SK-N-SH (cell line): ENCODE data around the gene BEND4. TPM values are rescaled to one million over a fixed set of nuclear protein-coding genes. Genes with fewer than 3 reads are reported as not detected.

Experiments used
- CTCF ChIA-PET: fragments of 300-600, 350-600 bp; formaldehyde crosslinking; extraction: SDS; loops from one replicate; lab custom pipeline; 2021; lab: Yijun Ruan, JAX
- POLR2A ChIA-PET: fragments of 350-600 bp; sonication (Branson Sonifier 250); formaldehyde crosslinking; extraction: SDS; loops from one replicate; lab custom pipeline; 2020; ENCODE audit warnings: antibody characterized with exemption, inconsistent platforms; lab: Yijun Ruan, JAX
- DNase-seq: peaks from one replicate; pipeline ENCODE4 v3.0.0; 2012
- H2AFZ ChIP-seq: fragments of 200-600 bp; sonication (generic); 2 replicates; pipeline ENCODE4 v1.8.1; 2016; ENCODE audit warnings: antibody characterized with exemption, mild to moderate bottlenecking, low read depth
- H3F3A ChIP-seq: fragments of 200-600 bp; sonication (generic); replicated peaks from 2 replicates; pipeline ENCODE3; 2016; ENCODE audit warnings: antibody characterized with exemption, mild to moderate bottlenecking; ENCODE audit not compliant: insufficient read depth
- H3K27ac ChIP-seq, 2 experiments: fragments of 200-500 bp in 1 of 2; fragments of 200-600 bp in 1 of 2; sonication (Bioruptor generic) in 1 of 2; sonication (generic), shearing (Covaris generic) in 1 of 2; 2 replicates each; pipeline versions ENCODE4 v1.5.1 to v1.6.1; 2014 to 2016; ENCODE audit warnings: low read depth in 2 of 2, inconsistent platforms in 1 of 2, low read length in 1 of 2, mild to moderate bottlenecking in 1 of 2, mixed read lengths in 1 of 2
- H3K27me3 ChIP-seq: fragments of 200-600 bp; sonication (generic), shearing (Covaris generic); 2 replicates; pipeline ENCODE4 v1.6.1; 2016; ENCODE audit warnings: mixed run types; ENCODE audit not compliant: insufficient read depth
- H3K36me3 ChIP-seq, 2 experiments: fragments of 200-500 bp in 1 of 2; fragments of 200-600 bp in 1 of 2; sonication (Bioruptor generic) in 1 of 2; sonication (generic) in 1 of 2; replicated peaks in 1 of 2; 2 replicates each; pipeline versions ENCODE3 to v1.5.1; 2014 to 2016; ENCODE audit warnings: low read length in 1 of 2, mild to moderate bottlenecking in 1 of 2; ENCODE audit not compliant: insufficient read depth in 2 of 2, control insufficient read depth in 1 of 2
- H3K4me1 ChIP-seq, 2 experiments: fragments of 200-500 bp in 1 of 2; fragments of 200-600 bp in 1 of 2; sonication (Bioruptor generic) in 1 of 2; sonication (generic), shearing (Covaris generic) in 1 of 2; 2 replicates each; pipeline versions ENCODE4 v1.5.1 to v1.6.1; 2014 to 2016; ENCODE audit warnings: low read depth in 1 of 2, low read length in 1 of 2, mixed run types in 1 of 2; ENCODE audit not compliant: insufficient read depth in 2 of 2, control insufficient read depth in 1 of 2
- H3K4me2 ChIP-seq: fragments of 200-600 bp; sonication (generic), shearing (Covaris generic); 2 replicates; pipeline ENCODE4 v1.6.1; 2017; ENCODE audit warnings: mixed run types
- H3K4me3 ChIP-seq, 2 experiments: fragments of 200-500 bp in 1 of 2; fragments of 200-600 bp in 1 of 2; sonication (Bioruptor generic) in 1 of 2; sonication (generic), shearing (Covaris generic) in 1 of 2; 2 replicates each; pipeline versions ENCODE4 v1.5.1 to v1.8.1; 2014 to 2016; ENCODE audit warnings: low read depth in 2 of 2, inconsistent platforms in 1 of 2, low read length in 1 of 2, mild to moderate bottlenecking in 1 of 2, mixed read lengths in 1 of 2, moderate library complexity in 1 of 2
- H3K79me2 ChIP-seq: fragments of 200-600 bp; sonication (generic); 2 replicates; pipeline ENCODE4 v1.8.1; 2017; ENCODE audit warnings: mild to moderate bottlenecking; ENCODE audit not compliant: insufficient read depth
- H3K9ac ChIP-seq: fragments of 200-600 bp; sonication (generic); 2 replicates; pipeline ENCODE4 v1.6.1; 2017; ENCODE audit warnings: mixed run types
- H3K9me2 ChIP-seq: fragments of 200-600 bp; sonication (generic); 2 replicates; pipeline ENCODE4 v1.6.1; 2017; ENCODE audit warnings: mixed run types
- H3K9me3 ChIP-seq: fragments of 200-600 bp; sonication (generic); 2 replicates; pipeline ENCODE4 v1.6.1; 2017; ENCODE audit warnings: mixed run types, mild to moderate bottlenecking, moderate library complexity
- H4K20me1 ChIP-seq: fragments of 200-600 bp; sonication (generic); 2 replicates; pipeline ENCODE4 v1.6.1; 2017; ENCODE audit warnings: mild to moderate bottlenecking, mixed run types; ENCODE audit not compliant: insufficient read depth
- ELF1 ChIP-seq: IDR thresholded peaks from 2 replicates; pipeline ENCODE4 v1.4.0; 2012
- EZH2phosphoT487 ChIP-seq: fragments of 200-600 bp; sonication (generic); IDR thresholded peaks from 2 replicates; pipeline ENCODE4 v1.6.1; 2017; ENCODE audit warnings: low read depth, mixed run types, mild to moderate bottlenecking, antibody characterized with exemption, moderate library complexity, borderline replicate concordance
- FOXJ3 ChIP-seq: sonication (generic); formaldehyde crosslinking; IDR thresholded peaks from 2 replicates; pipeline ENCODE4 v1.5.1; 2020; ENCODE audit warnings: mild to moderate bottlenecking, missing genetic modification reagents
- FOXM1 ChIP-seq: IDR thresholded peaks from 2 replicates; pipeline ENCODE4 v1.4.0; 2012; ENCODE audit warnings: low read depth, mild to moderate bottlenecking
- GATA2 ChIP-seq: sonication (generic); formaldehyde crosslinking; IDR thresholded peaks from 2 replicates; pipeline ENCODE4 v1.5.0; 2020; ENCODE audit warnings: mild to moderate bottlenecking, missing genetic modification reagents
- JUND ChIP-seq: IDR thresholded peaks from 2 replicates; pipeline ENCODE4 v1.4.0; 2012
- MEF2A ChIP-seq: IDR thresholded peaks from 2 replicates; pipeline ENCODE4 v1.4.0; 2012; ENCODE audit warnings: low read depth, borderline replicate concordance
- MXI1 ChIP-seq: IDR thresholded peaks from 2 replicates; pipeline ENCODE4 v1.6.1; 2012; ENCODE audit warnings: mild to moderate bottlenecking, low read depth, low read length, improper control_type of control experiment
- NFIC ChIP-seq: IDR thresholded peaks from 2 replicates; pipeline ENCODE4 v1.4.0; 2012; ENCODE audit warnings: borderline replicate concordance
- RAD21 ChIP-seq: IDR thresholded peaks from 2 replicates; pipeline ENCODE4 v1.6.1; 2012; ENCODE audit warnings: mild to moderate bottlenecking, low read length
- RCOR1 ChIP-seq: fragments of 150-350 bp; IDR thresholded peaks from 2 replicates; pipeline ENCODE4 v1.6.1; 2017; ENCODE audit warnings: antibody characterized with exemption, low read length
- RXRA ChIP-seq: IDR thresholded peaks from 2 replicates; pipeline ENCODE4 v1.4.0; 2012; ENCODE audit warnings: low read depth, mild to moderate bottlenecking, borderline replicate concordance
- SIN3A ChIP-seq: IDR thresholded peaks from 2 replicates; pipeline ENCODE4 v1.6.1; 2012; ENCODE audit warnings: low read depth, mild to moderate bottlenecking, low read length, moderate library complexity, borderline replicate concordance
- WGBS: methylation state at CpG from one replicate; pipeline ENCODE4 v1.1.6; 2017; ENCODE audit warnings: low lambda C conversion rate; 5-methylcytosine and 5-hydroxymethylcytosine counted together
- polyA plus RNA-seq, 3 experiments: library from polyadenylated mRNA; depleted of rRNA; stranded (reverse); fragments of >200 nt; gene quantifications; 2 replicates each; pipeline ENCODE4 v1.2.3, GENCODE V29; 2012
- TF ChIP-seq, protein P1 (sequence below): fragments of 150-350 bp; IDR thresholded peaks from 2 replicates; pipeline ENCODE4 v1.6.1; 2017; ENCODE audit warnings: antibody characterized with exemption, low read length, low read depth, borderline replicate concordance
- TF ChIP-seq, protein P2 (sequence below): fragments of 200-600 bp; sonication (generic); IDR thresholded peaks from 2 replicates; pipeline ENCODE4 v1.6.1; 2017; ENCODE audit warnings: antibody characterized with exemption, mild to moderate bottlenecking, moderate library complexity
- TF ChIP-seq, protein P3 (sequence below): IDR thresholded peaks from 2 replicates; pipeline ENCODE4; 2012

The BEND4 gene
- polyA plus RNA-seq, 1 of the 3 experiments (the other 2 are of a cell fraction), result 0.02 TPM

DNA sequence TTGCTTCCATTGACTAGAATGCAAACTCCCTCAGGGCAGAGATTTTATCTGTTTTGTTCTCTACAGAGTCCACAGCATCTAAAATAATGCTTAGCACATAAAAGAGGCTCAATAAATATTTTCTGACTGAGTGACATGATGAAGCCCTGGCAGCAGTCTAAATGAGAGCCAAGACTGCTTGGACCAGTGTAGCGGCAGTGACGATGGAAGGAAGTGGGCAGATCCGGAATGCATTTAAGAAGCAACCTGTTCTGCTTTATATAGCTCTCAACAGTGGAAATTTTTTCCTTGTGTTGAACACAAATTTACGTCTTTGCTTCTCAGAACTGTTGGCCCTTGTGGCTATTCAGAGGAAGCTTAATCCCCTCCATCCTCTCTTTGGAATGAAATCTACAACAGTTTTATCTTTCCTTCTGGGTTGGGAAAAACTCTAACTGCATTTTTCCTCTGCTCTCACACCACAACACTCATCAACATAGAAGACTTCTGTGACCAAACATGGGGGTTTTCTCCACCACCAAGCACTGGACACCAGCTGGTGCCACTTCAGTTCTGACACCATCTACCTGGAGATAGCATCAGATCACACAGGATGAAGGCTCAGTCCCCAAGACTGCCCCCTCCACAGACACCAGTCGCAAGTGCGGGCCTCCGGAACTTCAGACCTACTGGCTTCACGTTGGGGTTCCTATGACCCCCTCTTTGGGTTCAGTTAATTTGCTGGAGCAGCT lies 7.0 kb upstream of the BEND4 start:
- Histone ChIP-seq H3K4me3 (no peak overlapping the region), H3K27ac (no peak overlapping the region), H4K20me1 (no peaks in the 10 kb centered on the region), H3K4me2 (no peak overlapping the region), H2AFZ (no peak overlapping the region), H3F3A (no peaks in the 10 kb centered on the region), H3K9me3 (no peaks in the 10 kb centered on the region), H3K9me2 (no peaks in the 10 kb centered on the region), H3K79me2 (no peaks in the 10 kb centered on the region), H3K4me1 (no peaks in the 10 kb centered on the region), H3K36me3 (no peaks in the 10 kb centered on the region), H3K27me3 (no peaks in the 10 kb centered on the region; the same call in 1 of the 2 replicates), H3K9ac (no peak overlapping the region)
- TF ChIP-seq NFIC (no peak), JUND (no peak), FOXJ3 (no peak), FOXM1 (no peak), ELF1 (no peak), MXI1 (no peak), GATA2 (CRISPR knock-in tag) (no peak), MEF2A (no peak)
- TF ChIP-seq, protein P1, sequence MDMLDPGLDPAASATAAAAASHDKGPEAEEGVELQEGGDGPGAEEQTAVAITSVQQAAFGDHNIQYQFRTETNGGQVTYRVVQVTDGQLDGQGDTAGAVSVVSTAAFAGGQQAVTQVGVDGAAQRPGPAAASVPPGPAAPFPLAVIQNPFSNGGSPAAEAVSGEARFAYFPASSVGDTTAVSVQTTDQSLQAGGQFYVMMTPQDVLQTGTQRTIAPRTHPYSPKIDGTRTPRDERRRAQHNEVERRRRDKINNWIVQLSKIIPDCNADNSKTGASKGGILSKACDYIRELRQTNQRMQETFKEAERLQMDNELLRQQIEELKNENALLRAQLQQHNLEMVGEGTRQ, result no peak
- DNase-seq, result no peak
- ChIA-PET CTCF (interaction anchor here (0.9 kb wide), 1 partner anchor 89 kb away, joined by 3 read pairs; no protein-coding TSS in a partner anchor), POLR2A (no interaction called here)
- 63% methylated on average over 8 of the region's 8 CpGs for WGBS

DNA sequence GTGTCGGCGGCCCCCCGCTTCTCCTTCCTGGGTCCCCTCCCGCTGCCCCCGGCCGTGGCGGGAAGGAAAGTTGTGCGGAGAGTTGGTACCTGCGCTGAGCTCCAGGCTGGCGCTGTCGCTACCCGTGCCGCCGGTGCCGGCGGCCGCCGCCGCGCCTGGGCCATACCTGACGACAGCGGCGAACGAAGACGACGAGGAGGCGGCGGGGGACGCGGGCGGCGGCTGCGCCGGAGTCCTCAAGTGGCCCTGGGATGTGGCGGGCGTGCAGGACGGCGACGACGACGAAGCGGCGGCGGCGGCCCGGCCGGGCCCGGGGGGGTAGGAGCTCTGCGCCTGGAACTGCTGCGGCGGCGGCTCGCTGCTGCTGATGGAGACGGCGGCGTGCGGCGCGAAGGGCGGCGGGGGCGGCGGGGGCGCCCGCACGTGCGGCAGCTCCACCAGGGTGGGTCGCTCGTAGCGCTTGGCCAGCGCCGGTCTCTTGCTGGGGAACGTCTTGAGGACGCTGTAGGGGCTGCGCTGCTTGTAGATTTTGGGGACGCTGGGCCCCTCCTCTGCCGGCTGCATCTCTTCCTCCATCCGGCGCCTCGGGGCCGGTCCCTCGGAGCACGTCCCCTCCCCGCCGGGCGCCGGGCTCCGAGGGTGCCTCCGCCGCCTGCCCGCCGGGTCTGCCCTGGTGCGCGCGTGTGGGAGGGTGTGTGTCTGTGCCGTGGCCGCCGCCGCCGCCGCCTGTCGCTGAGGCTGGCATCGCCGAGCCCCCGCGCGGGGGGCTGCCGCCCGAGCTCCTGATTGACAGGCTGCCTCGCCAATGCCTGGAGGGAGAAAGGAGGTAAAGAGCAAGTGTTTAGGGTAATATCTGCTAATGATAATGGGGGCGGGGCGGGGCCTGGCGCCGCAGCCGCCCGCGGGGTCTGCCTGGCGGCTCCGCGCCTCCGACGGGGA lies 618 bp downstream of the BEND4 start:
- no peaks in the 10 kb centered on the region for H3F3A ChIP-seq
- peaks cover 0 to 3% of the 10 kb centered on the region in 2 experiments; a peak in 1 of 4 replicates for H3K4me1 ChIP-seq
- peak; percentile 90 for DNase-seq
- peak overlapping the region; percentile 79; the same call in 1 of the 2 replicates for H2AFZ ChIP-seq
- no peaks in the 10 kb centered on the region for H4K20me1 ChIP-seq
- H3K79me2 ChIP-seq, result no peaks in the 10 kb centered on the region
- H3K9ac ChIP-seq, result no peak overlapping the region
- no peak for TF ChIP-seq ELF1
- TF ChIP-seq, protein P2, sequence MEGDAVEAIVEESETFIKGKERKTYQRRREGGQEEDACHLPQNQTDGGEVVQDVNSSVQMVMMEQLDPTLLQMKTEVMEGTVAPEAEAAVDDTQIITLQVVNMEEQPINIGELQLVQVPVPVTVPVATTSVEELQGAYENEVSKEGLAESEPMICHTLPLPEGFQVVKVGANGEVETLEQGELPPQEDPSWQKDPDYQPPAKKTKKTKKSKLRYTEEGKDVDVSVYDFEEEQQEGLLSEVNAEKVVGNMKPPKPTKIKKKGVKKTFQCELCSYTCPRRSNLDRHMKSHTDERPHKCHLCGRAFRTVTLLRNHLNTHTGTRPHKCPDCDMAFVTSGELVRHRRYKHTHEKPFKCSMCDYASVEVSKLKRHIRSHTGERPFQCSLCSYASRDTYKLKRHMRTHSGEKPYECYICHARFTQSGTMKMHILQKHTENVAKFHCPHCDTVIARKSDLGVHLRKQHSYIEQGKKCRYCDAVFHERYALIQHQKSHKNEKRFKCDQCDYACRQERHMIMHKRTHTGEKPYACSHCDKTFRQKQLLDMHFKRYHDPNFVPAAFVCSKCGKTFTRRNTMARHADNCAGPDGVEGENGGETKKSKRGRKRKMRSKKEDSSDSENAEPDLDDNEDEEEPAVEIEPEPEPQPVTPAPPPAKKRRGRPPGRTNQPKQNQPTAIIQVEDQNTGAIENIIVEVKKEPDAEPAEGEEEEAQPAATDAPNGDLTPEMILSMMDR, result no peak
- no peak for TF ChIP-seq SIN3A
- TF ChIP-seq MEF2A, result no peak
- TF ChIP-seq RXRA, result no peak
- TF ChIP-seq RCOR1, result no peak
- no peak for TF ChIP-seq RAD21
- TF ChIP-seq, protein P3, sequence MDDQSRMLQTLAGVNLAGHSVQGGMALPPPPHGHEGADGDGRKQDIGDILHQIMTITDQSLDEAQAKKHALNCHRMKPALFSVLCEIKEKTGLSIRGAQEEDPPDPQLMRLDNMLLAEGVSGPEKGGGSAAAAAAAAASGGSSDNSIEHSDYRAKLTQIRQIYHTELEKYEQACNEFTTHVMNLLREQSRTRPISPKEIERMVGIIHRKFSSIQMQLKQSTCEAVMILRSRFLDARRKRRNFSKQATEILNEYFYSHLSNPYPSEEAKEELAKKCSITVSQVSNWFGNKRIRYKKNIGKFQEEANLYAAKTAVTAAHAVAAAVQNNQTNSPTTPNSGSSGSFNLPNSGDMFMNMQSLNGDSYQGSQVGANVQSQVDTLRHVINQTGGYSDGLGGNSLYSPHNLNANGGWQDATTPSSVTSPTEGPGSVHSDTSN, result peak; percentile 75
- TF ChIP-seq EZH2phosphoT487, result 0 out of 2 replicates have a peak, but pooled peaks have one; percentile 33
- TF ChIP-seq, all 33 proteins: peak for 2
- peak overlapping the region; percentile 49 to 53 for H3K4me3 ChIP-seq
- H3K9me2 ChIP-seq, result no peaks in the 10 kb centered on the region
- H3K4me2 ChIP-seq, result peak overlapping the region; percentile 65
- peaks cover 52% of the 10 kb centered on the region for H3K27me3 ChIP-seq
- WGBS, result 3% methylated on average over 21 of the region's 122 CpGs
- CTCF ChIA-PET, result interaction anchor here (0.7 to 1.3 kb wide), 4 partner anchors 13 to 185 kb away, joined by 3 read pairs; no protein-coding TSS in a partner anchor
- no peaks in the 10 kb centered on the region for H3K9me3 ChIP-seq
- H3K36me3 ChIP-seq, result no peaks in the 10 kb centered on the region
- H3K27ac ChIP-seq, result no peak overlapping the region; a peak in 1 of 4 replicates
- POLR2A ChIA-PET, result no interaction called here
